Duodenal mucosa (tissue), 2 donors: ENCODE results near the gene GABBR2.

ENCODE experiments used
- H3K27ac ChIP-seq: one replicate; pipeline ENCODE4 v1.7.0; 2013; ENCODE audit warnings: low read depth, low read length
- H3K27me3 ChIP-seq, 2 donors: one replicate each; pipeline ENCODE4 v1.7.0; 2013; ENCODE audit warnings: low read length in 2 of 2, control low read depth in 1 of 2; ENCODE audit not compliant: insufficient read depth in 2 of 2, control insufficient read depth in 1 of 2
- H3K36me3 ChIP-seq, 2 donors: one replicate each; pipeline ENCODE4 v1.7.0; 2013; ENCODE audit warnings: low read length in 2 of 2, control low read depth in 1 of 2; ENCODE audit not compliant: insufficient read depth in 2 of 2, control insufficient read depth in 1 of 2
- H3K4me1 ChIP-seq, 2 donors: one replicate each; pipeline ENCODE4 v1.7.0; 2013; ENCODE audit warnings: low read length in 2 of 2, control low read depth in 1 of 2; ENCODE audit not compliant: insufficient read depth in 2 of 2, control insufficient read depth in 1 of 2
- H3K4me3 ChIP-seq, 2 donors: one replicate each; pipeline ENCODE4 v1.7.0; 2013; ENCODE audit warnings: low read length in 2 of 2, low read depth in 1 of 2
- H3K9ac ChIP-seq, 2 donors: one replicate each; pipeline ENCODE4 v1.7.0; 2013; ENCODE audit warnings: low read length in 2 of 2, low read depth in 1 of 2
- H3K9me3 ChIP-seq, 2 donors: one replicate each; pipeline ENCODE4 v1.7.0; 2013; ENCODE audit warnings: low read length in 2 of 2, control low read depth in 1 of 2; ENCODE audit not compliant: control insufficient read depth in 1 of 2

GABBR2 gene

DNA sequence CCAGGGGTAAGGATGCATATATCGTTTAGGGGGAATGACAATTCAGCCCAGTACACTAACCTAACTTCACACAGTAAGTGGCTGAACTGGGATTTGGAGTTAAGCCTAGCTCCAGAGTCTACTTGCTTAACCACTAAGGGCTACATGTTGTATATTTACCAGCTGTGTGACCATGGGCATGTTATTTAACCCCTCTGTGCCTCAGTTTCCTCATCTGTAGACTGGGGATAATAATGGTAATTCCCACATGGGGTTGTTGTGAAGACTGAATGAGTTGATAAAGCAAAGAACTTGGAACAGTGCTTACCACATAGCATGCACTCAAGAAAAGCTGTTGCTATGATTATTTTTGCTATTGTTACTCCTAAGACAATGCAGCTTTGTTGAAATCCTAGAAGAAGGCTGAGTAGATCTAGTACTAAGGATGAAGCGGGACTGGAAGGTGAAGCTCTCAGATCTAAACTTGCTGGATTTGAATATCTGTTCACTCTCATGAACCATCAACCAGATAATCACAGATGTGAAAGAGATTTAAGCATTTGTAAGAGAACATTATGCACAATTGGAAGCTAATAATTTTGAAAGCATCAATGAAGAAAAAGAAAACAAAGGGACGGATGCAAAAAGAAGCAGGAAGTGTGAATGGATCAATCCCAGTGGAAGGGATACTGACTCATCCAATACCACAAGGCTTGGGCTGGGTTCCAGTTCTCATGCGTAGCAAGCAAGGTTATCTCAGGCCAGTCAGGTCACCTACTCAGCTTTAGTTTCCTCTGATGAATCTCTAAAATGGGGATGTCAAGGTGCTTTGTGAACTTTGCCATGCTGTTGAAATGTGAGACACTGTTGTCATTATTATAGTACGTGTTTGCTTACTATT is 374.8 kb downstream of the GABBR2 start:
- Histone ChIP-seq H3K27ac (no peak overlapping the region), H3K36me3 (no peaks in the 10 kb centered on the region), H3K9me3 (no peaks in the 10 kb centered on the region), H3K9ac (no peak overlapping the region), H3K4me1 (peaks cover 0 to 4% of the 10 kb centered on the region in 2 donors), H3K27me3 (peaks cover 0 to 3% of the 10 kb centered on the region in 2 donors), H3K4me3 (no peak overlapping the region)

DNA sequence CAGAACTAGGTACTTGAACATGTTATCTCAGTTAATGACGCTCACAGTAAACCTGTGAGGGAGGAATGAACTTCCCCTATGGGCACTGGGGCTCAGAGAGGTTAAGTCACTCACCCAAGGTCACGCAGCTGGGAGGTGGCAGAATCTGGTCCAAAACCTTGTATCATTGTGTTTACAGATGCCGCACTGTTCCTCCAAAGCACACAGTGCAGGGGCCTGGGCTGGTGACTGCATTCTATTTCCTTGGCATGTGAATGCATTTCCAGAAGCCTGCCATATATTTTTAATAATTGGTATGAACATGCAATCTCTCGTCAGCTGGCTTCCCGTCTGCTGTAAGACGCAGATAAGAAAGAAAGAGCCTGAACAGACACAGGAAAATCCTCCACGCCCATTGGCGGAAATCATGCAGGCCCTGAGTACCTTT is 376.3 kb downstream of the GABBR2 start:
- H3K4me3 ChIP-seq, result no peak overlapping the region
- H3K4me1 ChIP-seq, result peaks cover 0 to 4% of the 10 kb centered on the region in 2 donors
- H3K9ac ChIP-seq, result no peak overlapping the region
- no peaks in the 10 kb centered on the region for H3K36me3 ChIP-seq
- no peak overlapping the region for H3K27ac ChIP-seq
- no peaks in the 10 kb centered on the region for H3K9me3 ChIP-seq
- H3K27me3 ChIP-seq, result peaks cover 0 to 3% of the 10 kb centered on the region in 2 donors

DNA sequence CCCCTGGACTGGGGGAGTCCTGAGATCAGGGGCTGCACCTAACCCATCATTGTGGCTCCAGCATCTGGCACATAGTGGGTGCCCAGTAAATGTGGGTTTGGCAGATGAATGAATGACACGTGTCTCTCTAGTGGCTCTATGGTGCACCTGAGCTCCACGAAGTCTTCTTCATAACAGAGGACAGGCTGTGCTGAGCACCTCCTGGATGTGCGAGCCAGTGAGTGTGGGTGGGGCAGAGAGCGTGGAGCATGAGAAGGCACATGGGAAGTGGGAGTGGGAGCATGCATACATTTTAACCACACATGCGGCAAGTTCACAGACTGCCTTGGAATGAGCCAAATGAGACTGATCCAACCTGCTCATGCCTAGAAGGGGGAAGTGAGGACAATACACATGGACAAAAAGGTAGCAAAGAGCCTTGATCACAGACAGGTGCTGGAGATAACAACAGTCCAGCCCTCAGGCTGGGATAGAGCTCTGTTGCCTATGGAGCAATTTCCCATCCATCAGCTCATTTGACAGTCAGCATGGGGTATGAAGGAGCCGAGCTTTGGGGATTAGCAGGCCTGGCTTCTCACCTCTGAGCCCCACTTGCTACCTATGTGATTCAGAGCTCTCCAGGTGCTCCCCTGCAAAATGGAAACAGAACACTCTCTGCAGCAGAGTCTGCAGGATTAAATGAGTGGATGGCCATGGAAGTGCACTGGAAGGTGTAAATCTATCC is 377.0 kb downstream of the GABBR2 start:
- H3K27ac ChIP-seq, result no peak overlapping the region
- H3K27me3 ChIP-seq, result peaks cover 0 to 3% of the 10 kb centered on the region in 2 donors
- H3K4me3 ChIP-seq, result no peak overlapping the region
- no peaks in the 10 kb centered on the region for H3K9me3 ChIP-seq
- H3K9ac ChIP-seq, result no peak overlapping the region
- peaks cover 0 to 4% of the 10 kb centered on the region in 2 donors for H3K4me1 ChIP-seq
- H3K36me3 ChIP-seq, result no peaks in the 10 kb centered on the region

DNA sequence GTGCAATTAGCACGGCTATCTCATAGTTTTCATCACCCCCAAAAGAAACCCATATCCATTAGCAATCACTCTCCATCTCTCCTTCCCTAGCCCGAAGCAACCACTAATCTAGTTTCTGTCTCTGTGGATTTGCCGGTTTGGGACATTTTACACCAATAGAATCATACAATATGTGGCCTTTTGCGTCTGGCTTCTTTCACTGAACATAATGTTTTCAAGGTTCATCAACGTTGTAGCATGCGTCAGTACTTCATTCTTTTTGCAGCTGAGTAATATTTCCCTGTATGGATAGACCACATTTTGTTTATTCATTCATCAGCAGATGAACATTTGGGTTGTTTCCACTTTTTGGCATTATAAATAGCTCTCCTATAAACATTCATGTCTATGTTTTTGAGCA is 377.9 kb downstream of the GABBR2 start:
- Histone ChIP-seq H3K9me3 (no peaks in the 10 kb centered on the region), H3K4me3 (no peak overlapping the region), H3K9ac (no peak overlapping the region), H3K27ac (no peak overlapping the region), H3K27me3 (peaks cover 0 to 3% of the 10 kb centered on the region in 2 donors), H3K36me3 (no peaks in the 10 kb centered on the region), H3K4me1 (peaks cover 0 to 4% of the 10 kb centered on the region in 2 donors)

DNA sequence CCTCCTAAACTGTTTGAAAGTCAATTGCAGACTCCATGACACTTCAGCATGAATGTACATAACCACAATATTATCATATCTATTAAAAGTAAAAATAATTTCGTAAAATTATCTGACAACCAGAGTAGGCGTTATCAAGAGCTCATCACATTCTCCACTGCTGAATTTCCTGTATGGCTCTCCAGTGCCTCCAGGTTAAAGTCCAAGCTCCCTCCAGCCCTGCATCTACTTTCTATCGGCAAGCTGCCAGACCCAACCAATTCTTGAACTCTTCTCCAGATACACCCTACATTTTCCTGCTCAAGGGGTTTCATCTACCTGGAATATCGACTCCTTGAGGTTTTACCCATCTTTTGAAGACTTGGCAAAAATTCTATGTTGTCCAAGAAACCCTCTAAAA is 378.8 kb downstream of the GABBR2 start:
- no peak overlapping the region for H3K9ac ChIP-seq
- peaks cover 0 to 3% of the 10 kb centered on the region in 2 donors for H3K27me3 ChIP-seq
- no peaks in the 10 kb centered on the region for H3K9me3 ChIP-seq
- no peaks in the 10 kb centered on the region for H3K36me3 ChIP-seq
- H3K4me3 ChIP-seq, result no peak overlapping the region
- peaks cover 0 to 4% of the 10 kb centered on the region in 2 donors for H3K4me1 ChIP-seq
- H3K27ac ChIP-seq, result no peak overlapping the region

DNA sequence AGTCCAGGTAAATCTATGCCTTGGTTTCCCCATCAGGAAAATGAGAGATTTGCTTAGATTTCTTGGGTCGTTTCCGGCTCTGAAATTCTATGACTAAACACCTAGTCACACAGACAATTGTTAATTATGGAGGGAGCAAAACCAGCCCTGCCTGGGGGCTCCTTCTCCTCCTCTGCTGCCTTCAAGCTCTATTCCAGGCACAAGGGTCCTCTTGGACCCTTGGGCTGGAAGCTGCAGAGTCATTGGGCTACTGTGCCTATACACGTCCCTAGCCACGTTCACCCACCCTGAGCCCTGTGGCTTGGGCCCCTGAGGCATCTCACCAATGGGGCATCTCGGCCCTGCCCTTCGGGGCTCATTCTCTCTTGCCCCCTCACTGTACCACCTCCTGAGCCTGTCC is 379.5 kb downstream of the GABBR2 start:
- no peak overlapping the region for H3K9ac ChIP-seq

DNA sequence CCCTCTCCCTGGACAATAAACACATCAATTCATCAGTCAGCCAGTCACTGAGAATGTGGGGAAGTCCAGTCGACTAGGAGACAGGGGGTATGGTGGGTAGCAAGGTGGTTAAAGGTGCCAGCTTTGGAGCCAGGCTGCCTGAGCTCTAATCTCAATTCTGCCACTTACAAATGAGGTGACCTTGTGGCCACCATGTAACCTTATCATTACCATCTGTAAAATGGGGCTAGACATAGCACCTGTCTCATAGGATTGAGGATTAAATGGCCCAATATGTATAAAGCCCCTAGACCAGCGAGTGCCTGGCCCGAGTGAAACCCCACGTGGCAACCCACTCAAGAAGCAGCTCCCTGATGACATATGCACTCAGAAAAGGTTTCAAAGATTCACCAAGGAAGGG is 380.0 kb downstream of the GABBR2 start:
- H3K9me3 ChIP-seq, result no peaks in the 10 kb centered on the region
- H3K9ac ChIP-seq, result no peak overlapping the region
- H3K36me3 ChIP-seq, result no peaks in the 10 kb centered on the region
- H3K27me3 ChIP-seq, result peaks cover 0 to 3% of the 10 kb centered on the region in 2 donors
- no peak overlapping the region for H3K27ac ChIP-seq
- H3K4me3 ChIP-seq, result no peak overlapping the region
- peaks cover 0 to 4% of the 10 kb centered on the region in 2 donors for H3K4me1 ChIP-seq

More for the DNA sequence above, 379.5 kb downstream of the GABBR2 start:
- peaks cover 0 to 3% of the 10 kb centered on the region in 2 donors for H3K27me3 ChIP-seq
- H3K9me3 ChIP-seq, result no peaks in the 10 kb centered on the region
- H3K36me3 ChIP-seq, result no peaks in the 10 kb centered on the region
- no peak overlapping the region for H3K4me3 ChIP-seq
- H3K27ac ChIP-seq, result no peak overlapping the region
- H3K4me1 ChIP-seq, result peaks cover 0 to 4% of the 10 kb centered on the region in 2 donors

DNA sequence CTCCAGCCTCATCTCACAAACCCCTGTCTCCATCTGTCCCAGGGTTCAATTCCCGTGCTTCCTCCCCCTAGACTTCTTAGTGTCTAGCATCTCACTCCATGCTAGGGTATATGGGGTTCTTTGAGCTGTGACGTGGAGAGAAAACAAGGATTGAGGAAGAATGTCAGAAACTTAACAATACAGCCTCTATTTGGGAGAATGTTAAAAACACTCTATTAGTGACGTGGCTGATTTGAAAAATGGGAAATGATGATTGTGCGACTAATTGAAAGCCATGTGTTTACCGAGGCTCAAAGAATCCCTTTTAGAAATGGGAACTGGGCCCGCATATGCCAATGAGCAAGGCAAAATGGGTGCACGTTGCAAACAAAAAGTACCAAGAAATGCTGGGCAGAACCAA is 380.6 kb downstream of the GABBR2 start:
- H3K9me3 ChIP-seq, result no peaks in the 10 kb centered on the region
- H3K27ac ChIP-seq, result no peak overlapping the region
- H3K9ac ChIP-seq, result no peak overlapping the region
- peaks cover 0 to 4% of the 10 kb centered on the region in 2 donors for H3K4me1 ChIP-seq
- H3K36me3 ChIP-seq, result no peaks in the 10 kb centered on the region
- no peak overlapping the region for H3K4me3 ChIP-seq
- H3K27me3 ChIP-seq, result peaks cover 0 to 3% of the 10 kb centered on the region in 2 donors

DNA sequence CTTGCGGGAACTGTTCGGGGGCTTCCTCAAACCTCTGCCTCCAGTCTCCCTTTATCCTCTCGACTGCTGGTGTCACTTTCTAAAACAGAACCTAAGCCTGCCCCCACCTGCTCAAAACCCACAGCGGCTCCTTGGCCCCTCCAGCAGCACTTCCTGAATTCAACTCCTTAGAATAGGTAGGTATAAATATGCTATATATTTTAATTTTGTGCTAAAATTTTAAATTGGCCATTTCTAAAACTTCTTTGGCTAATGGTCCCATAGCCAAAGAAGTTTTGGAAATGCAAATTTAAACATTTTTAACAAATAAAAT is 381.5 kb downstream of the GABBR2 start:
- H3K36me3 ChIP-seq, result no peaks in the 10 kb centered on the region
- H3K27me3 ChIP-seq, result peaks cover 0 to 3% of the 10 kb centered on the region in 2 donors
- no peak overlapping the region for H3K4me3 ChIP-seq
- peaks cover 0 to 4% of the 10 kb centered on the region in 2 donors for H3K4me1 ChIP-seq
- no peaks in the 10 kb centered on the region for H3K9me3 ChIP-seq
- no peak overlapping the region for H3K9ac ChIP-seq
- no peak overlapping the region for H3K27ac ChIP-seq
